ENCODE results near the gene ARPP19.

DNA sequence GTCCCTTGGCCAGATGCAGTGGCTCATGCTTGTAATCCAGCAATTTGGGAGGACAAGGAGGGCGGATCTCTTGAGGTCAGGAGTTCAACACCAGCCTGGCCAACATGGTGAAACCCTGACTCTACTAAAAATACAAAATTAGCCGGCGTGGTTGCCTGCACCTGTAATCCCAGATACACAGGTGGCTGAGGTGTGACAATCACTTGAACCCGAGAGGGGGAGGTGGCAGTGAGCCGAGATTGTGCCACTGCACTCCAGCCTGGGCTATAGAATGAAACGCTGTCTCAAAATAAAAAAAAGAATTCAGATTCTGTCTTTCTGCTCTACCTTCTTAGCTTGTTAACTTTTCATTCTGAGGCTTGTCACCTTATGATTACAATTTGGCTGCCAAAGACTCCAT, 62.3 kb downstream of the ARPP19 start:
- TF ChIP-seq, protein P1, sequence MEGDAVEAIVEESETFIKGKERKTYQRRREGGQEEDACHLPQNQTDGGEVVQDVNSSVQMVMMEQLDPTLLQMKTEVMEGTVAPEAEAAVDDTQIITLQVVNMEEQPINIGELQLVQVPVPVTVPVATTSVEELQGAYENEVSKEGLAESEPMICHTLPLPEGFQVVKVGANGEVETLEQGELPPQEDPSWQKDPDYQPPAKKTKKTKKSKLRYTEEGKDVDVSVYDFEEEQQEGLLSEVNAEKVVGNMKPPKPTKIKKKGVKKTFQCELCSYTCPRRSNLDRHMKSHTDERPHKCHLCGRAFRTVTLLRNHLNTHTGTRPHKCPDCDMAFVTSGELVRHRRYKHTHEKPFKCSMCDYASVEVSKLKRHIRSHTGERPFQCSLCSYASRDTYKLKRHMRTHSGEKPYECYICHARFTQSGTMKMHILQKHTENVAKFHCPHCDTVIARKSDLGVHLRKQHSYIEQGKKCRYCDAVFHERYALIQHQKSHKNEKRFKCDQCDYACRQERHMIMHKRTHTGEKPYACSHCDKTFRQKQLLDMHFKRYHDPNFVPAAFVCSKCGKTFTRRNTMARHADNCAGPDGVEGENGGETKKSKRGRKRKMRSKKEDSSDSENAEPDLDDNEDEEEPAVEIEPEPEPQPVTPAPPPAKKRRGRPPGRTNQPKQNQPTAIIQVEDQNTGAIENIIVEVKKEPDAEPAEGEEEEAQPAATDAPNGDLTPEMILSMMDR (IDR thresholded peaks at IDR 0.05; ENCODE audit: poor library complexity, severe bottlenecking) = no peak
- TF ChIP-seq POLR2AphosphoS5 (IDR thresholded peaks at IDR 0.05) (no peak), EZH2 (IDR thresholded peaks at IDR 0.05; ENCODE audit: borderline replicate concordance, insufficient read depth, low read length, poor library complexity, severe bottlenecking) (no peak), SMC3 (conservative IDR thresholded peaks at IDR 0.05; ENCODE audit: poor library complexity) (no peak)
